Testis (tissue), 3 donors: ENCODE measurements around the gene PCED1A. TPM values are rescaled to one million over a fixed set of nuclear protein-coding genes. Genes with fewer than 3 reads are reported as not detected.

Experiments used
- DNase-seq: peaks from one replicate; pipeline ENCODE4 v3.0.0-alpha.2; 2019
- H3K27ac ChIP-seq, 2 donors: fragments of 200-600 bp; sonication (generic); one replicate each; pipeline ENCODE4 v1.5.1; 2019
- H3K27me3 ChIP-seq: fragments of 200-600 bp; sonication (generic); one replicate; pipeline ENCODE4 v1.5.1; 2019
- H3K36me3 ChIP-seq: fragments of 200-600 bp; sonication (generic); one replicate; pipeline ENCODE4 v1.5.1; 2017; ENCODE audit warnings: low read depth; ENCODE audit errors: missing control alignments
- H3K4me1 ChIP-seq: fragments of 200-600 bp; sonication (generic); one replicate; pipeline ENCODE4 v1.5.1; 2019
- H3K4me3 ChIP-seq, 2 donors: fragments of 200-600 bp; sonication (generic); one replicate each; pipeline ENCODE4 v1.5.1; 2017 to 2019
- H3K9me3 ChIP-seq: fragments of 200-600 bp; sonication (generic); one replicate; pipeline ENCODE4 v1.5.1; 2017
- POLR2A ChIP-seq: fragments of 450-650 bp; IDR thresholded peaks from one replicate; pipeline ENCODE4 v1.6.1; 2017; ENCODE audit warnings: antibody characterized with exemption, mild to moderate bottlenecking, moderate library complexity
- WGBS, 2 donors: methylation state at CpG; one replicate each; pipeline ENCODE4 v1.1.5; 2018; 5-methylcytosine and 5-hydroxymethylcytosine counted together
- intact Hi-C: fragments of 100-400 bp; cut with DNase I; formaldehyde crosslinking; loops from one replicate; pipeline ENCODE4 v1.15.1; 2023; ENCODE audit warnings: low total_unique reads
- polyA plus RNA-seq: library from polyadenylated mRNA; stranded (reverse); fragments of 350-450 nt; fragmentation: Illumina TruSeq; extraction: RNeasy Lipid Tissue Mini Kit (QIAGEN cat#74804); gene quantifications from one replicate; pipeline ENCODE4 v1.2.3, GENCODE V29; 2014; ENCODE audit warnings: low read depth, low replicate concordance; ENCODE audit not compliant: insufficient read depth
- total RNA-seq, 2 donors: library from RNA; depleted of rRNA; stranded (reverse); fragments of >200 nt; gene quantifications; one replicate each; pipeline ENCODE4 v1.2.3, GENCODE V29; 2016
- TF ChIP-seq, protein P1 (sequence below), 3 experiments: fragments of 450-650 bp in 2 of 3; fragments of 200-600 bp in 1 of 3; sonication (generic) in 1 of 3; IDR thresholded peaks; one replicate each; pipeline ENCODE4 v1.5.1; 2016 to 2019; ENCODE audit warnings: antibody characterized with exemption in 3 of 3, mild to moderate bottlenecking in 2 of 3, moderate library complexity in 1 of 3

The PCED1A gene
- total and polyA plus RNA-seq, 3 donors from 2014 or later: 20.8 to 51.1 (median 46.0) TPM

DNA sequence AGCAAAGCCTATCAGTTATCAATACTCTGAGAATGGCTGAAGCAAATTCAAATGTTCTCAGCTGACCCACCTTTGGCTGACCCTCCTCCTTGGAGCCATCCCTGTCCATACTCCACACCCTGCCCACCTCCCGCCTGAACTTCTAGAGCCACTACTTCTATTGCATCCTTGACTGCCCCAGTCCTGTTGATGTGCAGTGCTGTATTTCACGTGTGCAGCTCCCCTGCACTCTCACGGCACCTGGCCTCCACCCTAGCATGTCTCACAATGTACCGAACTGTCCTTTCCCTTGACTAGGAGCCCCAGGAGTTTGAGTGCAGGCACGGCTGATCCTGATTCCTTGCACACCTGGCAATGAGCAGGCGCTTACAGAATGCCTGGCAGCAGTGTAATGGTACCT lies 47.0 kb downstream of the PCED1A start:
- WGBS, 2 donors: 88 to 91% methylated on average over 6 of the region's 6 CpGs
- intact Hi-C loops: no loop called here
- Histone ChIP-seq H3K4me3 (no peak overlapping the region), H3K36me3 (no peaks in the 10 kb centered on the region), H3K27ac (no peak overlapping the region), H3K9me3 (no peaks in the 10 kb centered on the region), H3K4me1 (no peaks in the 10 kb centered on the region), H3K27me3 (no peaks in the 10 kb centered on the region)
- TF ChIP-seq, protein P1, sequence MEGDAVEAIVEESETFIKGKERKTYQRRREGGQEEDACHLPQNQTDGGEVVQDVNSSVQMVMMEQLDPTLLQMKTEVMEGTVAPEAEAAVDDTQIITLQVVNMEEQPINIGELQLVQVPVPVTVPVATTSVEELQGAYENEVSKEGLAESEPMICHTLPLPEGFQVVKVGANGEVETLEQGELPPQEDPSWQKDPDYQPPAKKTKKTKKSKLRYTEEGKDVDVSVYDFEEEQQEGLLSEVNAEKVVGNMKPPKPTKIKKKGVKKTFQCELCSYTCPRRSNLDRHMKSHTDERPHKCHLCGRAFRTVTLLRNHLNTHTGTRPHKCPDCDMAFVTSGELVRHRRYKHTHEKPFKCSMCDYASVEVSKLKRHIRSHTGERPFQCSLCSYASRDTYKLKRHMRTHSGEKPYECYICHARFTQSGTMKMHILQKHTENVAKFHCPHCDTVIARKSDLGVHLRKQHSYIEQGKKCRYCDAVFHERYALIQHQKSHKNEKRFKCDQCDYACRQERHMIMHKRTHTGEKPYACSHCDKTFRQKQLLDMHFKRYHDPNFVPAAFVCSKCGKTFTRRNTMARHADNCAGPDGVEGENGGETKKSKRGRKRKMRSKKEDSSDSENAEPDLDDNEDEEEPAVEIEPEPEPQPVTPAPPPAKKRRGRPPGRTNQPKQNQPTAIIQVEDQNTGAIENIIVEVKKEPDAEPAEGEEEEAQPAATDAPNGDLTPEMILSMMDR (IDR thresholded peaks at IDR 0.05): no peak
- no peak for TF ChIP-seq POLR2A
- no peak for DNase-seq

Other genes with a start within 250 kb of the PCED1A start
- 100 to 1,000 TPM; 110 TPM for gene NOP56, start 188.0 kb downstream of the PCED1A start, total RNA-seq
- 125 TPM for gene NOP56, start 188.0 kb downstream of the PCED1A start, polyA plus RNA-seq
- 100 to 1,000 TPM; 105 to 123 TPM for gene IDH3B, start 176.4 kb downstream of the PCED1A start, total RNA-seq
- gene IDH3B, start 176.4 kb downstream of the PCED1A start, polyA plus RNA-seq: 90.6 TPM
- 10 to 100 TPM in 1 of 2 donors, 1 to 10 TPM in 1; 7.4 to 14.2 TPM for gene EBF4, start 147.9 kb downstream of the PCED1A start, total RNA-seq
- 6.1 TPM for gene EBF4, start 147.9 kb downstream of the PCED1A start, polyA plus RNA-seq
- 1 to 10 TPM; 3.5 to 8.6 TPM for gene CPXM1, start 40.0 kb downstream of the PCED1A start, total RNA-seq
- 25.2 TPM for gene CPXM1, start 40.0 kb downstream of the PCED1A start, polyA plus RNA-seq
- gene C20orf141, start 25.7 kb downstream of the PCED1A start, total RNA-seq: 100 to 1,000 TPM in 1 of 2 donors, 10 to 100 TPM in 1; 53.6 to 177 TPM
- gene C20orf141, start 25.7 kb downstream of the PCED1A start, polyA plus RNA-seq: 154 TPM
- gene TMEM239, start 24.3 kb downstream of the PCED1A start, total RNA-seq: 100 to 1,000 TPM in 1 of 2 donors, 10 to 100 TPM in 1; 39.0 to 133 TPM
- 77.3 TPM for gene TMEM239, start 24.3 kb downstream of the PCED1A start, polyA plus RNA-seq
- 10 to 100 TPM; 24.3 to 31.4 TPM for gene VPS16, start 90 bp upstream of the PCED1A start, total RNA-seq
- 27.3 TPM for gene VPS16, start 90 bp upstream of the PCED1A start, polyA plus RNA-seq
- 10 to 100 TPM; 52.0 to 68.9 TPM for gene PTPRA, start 32.8 kb upstream of the PCED1A start, total RNA-seq
- 83.8 TPM for gene PTPRA, start 32.8 kb upstream of the PCED1A start, polyA plus RNA-seq
- gene GNRH2, start 203.0 kb upstream of the PCED1A start, total RNA-seq: not detected
- 2.6 TPM for gene GNRH2, start 203.0 kb upstream of the PCED1A start, polyA plus RNA-seq
- 10 to 100 TPM; 37.4 to 55.9 TPM for gene MRPS26, start 205.4 kb upstream of the PCED1A start, total RNA-seq
- gene MRPS26, start 205.4 kb upstream of the PCED1A start, polyA plus RNA-seq: 28.3 TPM
- 1 to 10 TPM; 3.7 to 6.7 TPM for gene OXT, start 231.0 kb upstream of the PCED1A start, total RNA-seq
- 1.7 TPM for gene OXT, start 231.0 kb upstream of the PCED1A start, polyA plus RNA-seq
- 1 to 10 TPM in 1 of 2 donors, not detected in 1; 1.3 TPM for gene AVP, start 244.1 kb upstream of the PCED1A start, total RNA-seq
- not detected for gene AVP, start 244.1 kb upstream of the PCED1A start, polyA plus RNA-seq